Dermis blood vessel endothelial cell (primary cell): ENCODE measurements around the gene IQCN. TPM values are rescaled to one million over a fixed set of nuclear protein-coding genes. Genes with fewer than 3 reads are reported as not detected.

ENCODE experiments used
- DNase-seq: peaks from one replicate; pipeline ENCODE4 v3.0.0; 2010
- total RNA-seq: library from RNA; depleted of rRNA; stranded (reverse); fragments of >200 nt; gene quantifications from 2 replicates; pipeline ENCODE4 v1.2.3, GENCODE V29; 2014

Gene IQCN
- total RNA-seq, 1 donor from 2014 or later, result 0.17 TPM

DNA sequence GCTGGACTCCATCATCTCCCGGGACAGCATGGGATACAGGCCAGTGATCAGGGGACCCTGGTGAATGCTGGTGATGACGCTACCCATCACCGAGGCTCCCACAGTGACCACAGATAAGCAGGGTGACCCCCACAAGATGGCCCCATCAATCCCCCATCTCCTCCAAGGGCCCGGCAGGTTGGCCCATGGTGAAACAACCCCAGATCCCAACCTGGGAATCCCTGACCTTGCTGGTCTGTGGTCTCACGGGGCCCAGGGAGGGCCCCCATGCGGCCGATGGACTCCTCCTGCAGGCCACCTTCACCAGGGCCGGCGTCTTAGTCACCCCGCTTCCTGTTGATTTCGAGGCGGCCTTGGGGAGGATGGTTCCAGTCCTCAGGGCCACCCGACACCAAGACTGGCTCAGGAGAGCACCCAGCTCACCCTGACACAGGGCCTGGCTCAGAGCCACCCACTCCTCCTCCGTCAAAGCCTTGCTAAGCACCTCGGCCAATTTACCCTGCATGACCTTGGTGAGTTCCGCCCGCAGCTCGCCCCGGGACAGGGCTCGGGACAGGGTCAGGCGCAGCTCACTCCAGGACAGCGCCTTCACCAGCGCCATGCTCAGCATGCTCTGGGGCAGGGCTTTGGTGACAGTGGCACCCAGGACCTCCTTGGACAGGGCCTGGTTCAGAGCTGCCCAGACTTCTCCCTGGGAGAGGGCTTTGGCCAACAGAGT is 10.0 kb downstream of the IQCN start:
- DNase-seq, result no peak

GRCh38 chr19:18263324-18264136 is 10.7 kb downstream of the IQCN start:
- DNase-seq, result no peak

DNA sequence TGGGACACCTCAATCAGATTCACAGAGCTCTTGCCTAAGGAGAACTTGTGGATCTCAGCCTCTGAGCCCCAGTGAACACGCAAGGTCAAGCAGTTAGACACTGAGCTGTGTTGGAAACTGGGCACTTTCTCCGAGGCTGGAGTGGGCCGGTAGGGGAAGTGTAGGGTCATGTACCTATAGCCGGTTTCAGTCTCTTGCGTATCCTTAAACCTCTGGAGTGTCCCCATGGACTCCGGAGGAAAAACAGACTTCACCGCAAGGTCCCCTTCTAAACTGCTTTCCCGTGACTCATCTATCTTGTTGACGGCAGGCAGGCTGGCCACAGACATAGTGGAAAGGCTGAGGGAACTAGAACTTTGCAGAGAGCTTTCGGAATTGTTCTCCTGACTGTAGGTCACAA is 11.3 kb downstream of the IQCN start:
- no peak for DNase-seq

DNA sequence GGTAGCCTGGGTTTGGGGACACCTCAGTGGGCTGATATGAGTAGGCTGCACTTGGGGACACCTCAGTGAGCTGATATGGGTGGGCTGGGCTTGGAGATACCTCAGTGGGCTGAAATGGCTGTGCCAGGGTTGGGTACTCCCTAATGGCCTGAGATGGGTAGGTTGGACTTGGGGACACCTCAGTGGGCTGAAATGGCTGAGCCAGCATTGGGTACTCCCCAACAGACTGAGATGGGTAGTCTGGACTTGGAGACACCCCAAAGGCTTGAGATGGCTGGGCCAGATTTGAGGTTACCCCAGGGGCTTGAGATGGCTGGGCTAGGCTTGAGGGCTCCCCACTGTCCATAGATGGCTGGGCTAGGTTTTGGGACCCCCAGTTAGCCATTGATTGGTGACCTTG is 12.1 kb downstream of the IQCN start:
- no peak for DNase-seq

DNA sequence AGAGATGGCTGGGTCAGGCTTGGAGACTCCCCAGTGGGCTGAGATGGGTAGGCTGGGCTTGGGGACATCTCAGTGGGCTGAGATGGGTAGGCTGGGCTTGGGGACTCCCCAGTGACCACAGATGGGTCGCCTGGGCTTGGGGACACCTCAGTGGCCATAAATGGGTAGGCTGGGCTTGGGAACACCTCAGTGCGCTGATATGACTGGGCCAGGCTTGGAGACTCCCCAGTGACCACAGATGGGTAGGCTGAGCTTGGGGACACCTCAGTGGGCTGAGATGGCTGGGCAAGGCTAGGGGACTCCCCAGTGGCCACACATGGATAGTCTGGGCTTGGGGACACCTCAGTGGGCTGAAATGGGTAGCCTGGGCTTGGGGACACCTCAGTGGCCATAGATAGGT is 12.8 kb downstream of the IQCN start:
- DNase-seq, result no peak

- no peak for DNase-seq
Observed at GRCh38 chr19:18259893-18260292, 14.4 kb downstream of the IQCN start.

DNA sequence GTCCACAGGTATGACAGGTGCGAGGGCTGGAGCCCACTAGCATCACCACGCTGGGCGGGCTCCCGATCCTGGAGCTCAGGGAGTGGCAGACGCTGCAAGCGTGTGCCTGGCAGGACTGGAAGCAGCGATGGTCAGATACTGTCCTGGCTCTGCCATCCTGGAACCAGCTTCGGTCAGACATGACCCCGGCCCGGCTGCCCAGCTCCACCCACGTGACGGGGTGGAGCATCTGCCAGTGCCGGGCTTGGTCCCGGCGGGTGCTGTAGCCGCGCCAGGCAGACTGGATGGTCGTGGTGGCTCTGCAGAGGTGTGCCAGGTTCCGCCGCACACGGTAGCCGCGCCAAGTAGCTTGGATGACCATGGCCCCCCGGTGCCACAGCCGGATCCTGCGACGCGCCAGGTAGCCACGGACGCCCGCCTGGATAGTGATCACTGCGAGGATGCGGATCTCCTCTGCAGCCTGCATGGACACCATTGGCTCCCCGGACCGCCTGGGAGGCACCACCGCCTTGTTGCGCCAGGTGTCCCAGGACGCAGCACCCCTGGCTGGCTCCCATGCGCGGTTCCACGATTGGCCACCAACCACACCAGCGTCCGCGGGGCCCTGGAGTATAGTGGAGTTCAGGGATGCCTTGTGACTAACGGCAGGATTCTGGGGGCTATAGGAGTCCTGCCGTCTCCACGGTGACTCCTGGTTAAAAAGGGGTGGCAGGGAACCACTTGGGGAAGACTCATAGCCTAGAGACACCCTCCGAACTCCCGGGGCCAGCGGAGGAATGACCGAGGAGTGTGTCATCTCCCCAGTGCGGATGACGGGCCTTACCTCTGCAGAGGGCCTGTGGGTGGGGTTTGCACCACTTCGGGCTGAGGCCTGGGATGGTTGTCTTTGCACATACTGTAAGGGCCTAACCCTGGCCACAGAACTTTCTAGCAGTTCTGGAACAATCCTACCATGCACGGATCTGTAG is 16.5 kb downstream of the IQCN start:
- DNase-seq, result no peak

DNA sequence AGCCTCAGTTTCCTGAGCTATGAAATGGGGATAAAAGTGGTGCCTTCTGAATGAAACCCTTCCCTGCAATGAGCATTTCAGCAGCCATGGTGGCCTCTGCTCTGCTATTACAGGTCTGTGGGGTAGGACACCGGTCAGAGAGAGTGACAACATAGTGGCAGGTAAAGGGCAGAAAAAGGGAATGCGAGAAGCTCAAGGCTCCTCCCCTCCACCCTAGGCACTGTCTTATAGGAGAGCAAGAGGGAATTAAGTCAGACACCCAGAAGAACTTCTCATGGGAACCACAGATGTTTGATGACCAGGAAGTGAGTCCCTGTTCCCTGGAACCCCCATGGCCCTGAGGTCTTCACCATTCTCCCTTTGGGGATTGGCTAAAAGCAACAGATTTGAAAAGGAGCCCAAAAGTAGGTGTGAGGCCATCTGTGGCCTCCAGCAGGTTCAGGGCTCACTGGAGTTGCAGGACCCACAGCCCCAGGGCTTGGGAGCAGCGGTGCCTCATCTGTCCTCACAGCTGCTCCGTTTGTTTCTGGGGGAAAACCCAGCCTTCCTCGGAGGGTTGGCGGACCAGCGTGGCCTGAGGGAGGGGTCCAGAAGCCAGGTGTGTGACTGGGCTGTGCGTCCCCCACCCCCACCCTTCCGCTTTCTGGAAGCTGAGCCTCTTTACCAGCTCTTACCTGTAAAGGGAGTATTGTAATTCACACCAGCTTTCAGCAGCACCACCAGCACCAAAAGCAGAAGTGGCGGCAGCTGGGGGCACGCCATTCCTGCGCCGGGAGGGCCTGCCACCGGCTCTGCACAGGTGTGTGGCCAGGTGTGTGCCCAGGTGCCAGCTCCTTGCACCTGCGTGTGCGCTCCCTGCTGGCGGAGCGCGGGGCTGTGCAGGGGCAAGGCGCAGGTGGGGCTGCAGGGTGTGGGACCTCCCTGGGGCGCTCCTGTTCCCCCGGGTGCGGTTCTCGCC is 19.4 kb downstream of the IQCN start:
- no peak for DNase-seq

DNA sequence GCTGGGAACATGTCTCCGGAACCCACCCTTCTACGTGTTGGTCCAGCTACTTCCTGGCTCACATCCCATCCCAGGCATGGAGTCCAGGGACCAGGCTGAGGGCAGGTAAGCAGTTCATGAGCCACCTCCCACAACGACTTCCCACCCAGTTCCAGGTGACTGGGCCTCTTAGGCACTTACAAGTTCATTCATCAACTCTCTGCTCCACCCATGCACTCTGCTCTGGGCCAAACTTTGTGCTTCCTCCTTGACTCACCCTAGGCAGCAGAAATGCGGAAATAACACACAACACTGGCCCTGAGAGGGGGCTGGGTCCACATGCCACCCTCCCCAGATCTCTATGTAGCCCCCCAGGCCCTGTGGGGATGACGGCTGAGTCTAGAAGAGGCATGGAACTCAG is 20.5 kb downstream of the IQCN start:
- no peak for DNase-seq

GRCh38 chr19:18253130-18253529 is 21.1 kb downstream of the IQCN start:
- DNase-seq, result no peak

DNA sequence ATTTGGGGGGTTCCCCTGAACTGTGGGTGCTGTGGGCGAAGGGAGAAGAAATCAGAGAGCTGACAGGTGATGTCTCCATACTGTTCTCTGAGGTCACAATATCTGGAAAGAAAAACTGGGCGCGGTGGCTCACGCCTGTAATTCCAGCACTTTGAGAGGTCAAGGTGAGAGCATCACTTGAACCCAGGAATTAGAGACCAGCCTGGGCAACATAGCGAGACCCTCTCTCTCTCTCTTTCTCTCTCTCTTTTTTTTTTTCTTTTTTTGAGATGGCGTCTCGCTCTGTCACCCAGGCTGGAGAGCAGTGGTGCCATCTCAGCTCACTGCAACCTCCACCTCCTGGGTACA is 21.9 kb downstream of the IQCN start:
- no peak for DNase-seq

DNA sequence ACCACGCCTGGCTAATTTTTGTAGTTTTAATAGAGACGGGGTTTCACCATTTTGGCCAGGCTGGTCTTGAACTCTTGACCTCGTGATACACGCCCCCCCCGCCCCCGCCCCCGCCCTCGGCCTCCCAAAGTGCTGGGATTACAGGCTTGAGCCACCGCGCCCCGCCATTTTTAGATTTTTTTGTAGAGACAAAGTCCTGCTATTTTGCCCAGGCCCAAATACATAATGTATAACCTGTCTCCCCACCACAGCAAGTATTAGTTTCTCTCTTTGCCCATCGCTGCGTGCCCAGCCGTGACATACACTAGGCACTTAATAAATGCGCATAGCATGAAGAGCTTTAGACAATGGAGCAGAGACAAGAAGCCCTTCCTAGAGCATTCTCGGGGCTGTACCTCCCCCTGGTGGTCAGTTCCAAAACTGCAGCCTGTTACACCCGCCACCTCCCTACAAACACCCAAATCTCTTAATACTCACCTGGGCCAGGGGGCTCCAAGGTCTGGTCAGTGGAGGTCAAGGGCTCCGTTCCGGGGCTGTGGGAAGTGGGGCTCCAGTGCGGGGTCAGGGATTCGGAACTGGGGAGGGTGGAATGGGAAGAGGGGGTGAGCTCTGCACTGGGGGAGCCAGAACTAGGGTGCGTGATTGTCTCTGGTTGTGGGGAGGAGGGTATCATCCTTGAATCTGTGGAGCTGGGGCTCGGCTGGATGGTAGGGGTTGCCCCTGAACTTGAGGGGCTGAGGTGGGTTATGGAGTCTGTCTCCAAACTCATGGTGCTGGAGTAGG is 22.5 kb downstream of the IQCN start:
- DNase-seq, result peak; percentile 83

GRCh38 chr19:18249834-18250233 is 24.4 kb downstream of the IQCN start:
- no peak for DNase-seq

DNA sequence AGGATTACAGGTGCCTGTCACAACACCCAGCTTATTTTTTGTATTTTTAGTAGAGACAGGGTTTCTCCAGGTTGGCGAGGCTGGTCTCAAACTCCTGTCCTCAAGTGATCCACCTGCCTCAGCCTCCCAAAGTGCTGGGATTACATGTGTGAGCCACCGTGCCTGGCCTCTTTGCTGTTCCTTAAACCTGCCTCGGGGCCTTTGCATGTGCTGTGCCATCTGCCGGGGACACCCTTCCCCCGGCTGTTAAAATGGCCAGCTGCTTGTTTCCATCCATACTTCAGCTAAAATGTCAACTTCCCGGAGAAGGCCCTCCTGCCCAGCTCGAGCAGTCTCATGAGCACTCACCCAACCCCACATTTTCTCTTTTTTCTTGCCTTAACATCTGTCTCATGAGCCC is 29.0 kb downstream of the IQCN start:
- DNase-seq, result no peak

DNA sequence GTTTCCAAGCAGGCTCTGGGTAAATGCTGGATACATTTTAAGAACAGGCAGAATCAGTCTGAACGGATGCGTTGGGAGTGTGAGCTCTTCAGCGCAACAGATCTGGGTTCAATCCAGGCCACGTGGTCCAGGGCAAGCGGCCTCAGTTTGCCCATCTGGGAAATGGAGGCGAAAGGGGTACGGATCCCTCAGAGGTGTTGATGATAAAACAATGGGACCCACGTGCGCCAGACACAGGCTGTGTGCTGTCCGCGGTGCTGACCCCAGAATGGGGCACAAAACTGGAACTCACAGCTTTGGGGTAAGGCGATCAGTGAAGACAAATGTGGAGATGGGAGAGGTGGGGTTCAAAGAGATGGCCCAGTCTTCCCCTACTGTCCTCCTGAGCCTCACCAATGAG is 34.9 kb downstream of the IQCN start:
- peak; percentile 34 for DNase-seq

DNA sequence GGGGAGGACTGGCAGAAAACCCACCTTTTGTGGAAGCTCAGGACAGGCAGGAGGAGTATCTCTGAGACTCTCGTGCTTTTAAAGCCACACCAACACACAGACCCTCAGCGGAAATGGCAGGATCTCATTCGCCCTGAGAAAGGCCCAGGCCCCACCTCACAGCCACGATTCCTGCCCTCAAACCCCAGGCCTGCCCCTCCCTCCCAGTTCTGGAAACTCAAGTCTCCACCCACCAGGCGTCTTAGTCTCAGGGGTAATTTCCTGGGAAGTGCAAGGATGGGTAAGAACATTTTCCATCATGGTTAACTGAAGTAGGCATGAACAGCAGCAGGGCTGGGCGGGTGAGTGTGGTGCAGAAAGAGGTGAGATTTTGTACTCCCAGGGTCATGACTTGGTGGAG is 40.1 kb downstream of the IQCN start:
- no peak for DNase-seq

- DNase-seq, result peak; percentile 58
Observed at GRCh38 chr19:18233224-18233825, 40.9 kb downstream of the IQCN start.

- DNase-seq, result no peak
Observed at GRCh38 chr19:18232540-18233223, 41.6 kb downstream of the IQCN start.

GRCh38 chr19:18231775-18232174 is 42.5 kb downstream of the IQCN start:
- DNase-seq, result no peak
